Mesothelial cell of epicardium (in vitro differentiated cells): ENCODE results near the gene TJP2. TPM values are rescaled to one million over a fixed set of nuclear protein-coding genes. Genes with fewer than 3 reads are reported as not detected.

Source experiments
- DNase-seq, 2 experiments: peaks; one replicate each; pipeline ENCODE4 v3.0.0; 2021; ENCODE audit warnings: low spot score in 2 of 2; ENCODE audit not compliant: unreplicated experiment in 2 of 2
- H3K27ac Mint-ChIP-seq: 2 replicates; pipeline ENCODE4 v1.8.0; 2021; ENCODE audit warnings: mixed read lengths
- H3K27me3 Mint-ChIP-seq: 2 replicates; pipeline ENCODE4 v1.8.0; 2021; ENCODE audit warnings: low read depth, mixed read lengths
- H3K36me3 Mint-ChIP-seq: 2 replicates; pipeline ENCODE4 v1.8.0; 2021; ENCODE audit warnings: mixed read lengths
- H3K4me1 Mint-ChIP-seq: 2 replicates; pipeline ENCODE4 v1.8.0; 2021; ENCODE audit warnings: mixed read lengths
- H3K4me3 Mint-ChIP-seq: 2 replicates; pipeline ENCODE4 v1.8.0; 2021; ENCODE audit warnings: mild to moderate bottlenecking, moderate library complexity, mixed read lengths
- H3K9me3 Mint-ChIP-seq: 2 replicates; pipeline ENCODE4 v1.8.0; 2021; ENCODE audit warnings: mixed read lengths
- CTCF ChIP-seq: fragments of 200-600 bp; sonication (generic); IDR thresholded peaks from one replicate; pipeline ENCODE4 v1.5.0; 2021; ENCODE audit warnings: antibody characterized with exemption; ENCODE audit not compliant: unreplicated experiment
- total RNA-seq: library from RNA; stranded (reverse); gene quantifications from 3 replicates; pipeline ENCODE4 v1.2.1, GENCODE V29; 2021

Gene TJP2
- total RNA-seq, 1 donor from 2014 or later: 58.0 TPM

GRCh38 chr9:69198521-69199220 lies 24.6 kb downstream of the TJP2 start:
- DNase-seq: no peak
- Mint-ChIP-seq H3K4me1 (peaks cover 3% of the 10 kb centered on the region), H3K27me3 (no peaks in the 10 kb centered on the region), H3K4me3 (no peak overlapping the region), H3K9me3 (no peaks in the 10 kb centered on the region), H3K27ac (peak overlapping the region; percentile 67), H3K36me3 (no peaks in the 10 kb centered on the region)
- no peak for TF ChIP-seq CTCF

- no peaks in the 10 kb centered on the region for H3K9me3 Mint-ChIP-seq
- H3K36me3 Mint-ChIP-seq: no peaks in the 10 kb centered on the region
- peaks cover 12% of the 10 kb centered on the region for H3K4me1 Mint-ChIP-seq
- no peaks in the 10 kb centered on the region for H3K27me3 Mint-ChIP-seq
- H3K27ac Mint-ChIP-seq: no peak overlapping the region
- TF ChIP-seq CTCF: no peak
- DNase-seq: no peak
- H3K4me3 Mint-ChIP-seq: no peak overlapping the region
These were observed 25.8 kb downstream of the TJP2 start for GRCh38 chr9:69199769-69200470.

GRCh38 chr9:69202556-69202955 lies 28.5 kb downstream of the TJP2 start:
- no peak overlapping the region for H3K27ac Mint-ChIP-seq
- H3K9me3 Mint-ChIP-seq: no peaks in the 10 kb centered on the region
- H3K4me3 Mint-ChIP-seq: no peak overlapping the region
- H3K27me3 Mint-ChIP-seq: no peaks in the 10 kb centered on the region
- peaks cover 29% of the 10 kb centered on the region for H3K4me1 Mint-ChIP-seq
- DNase-seq: no peak
- no peaks in the 10 kb centered on the region for H3K36me3 Mint-ChIP-seq
- no peak for TF ChIP-seq CTCF

- no peak for TF ChIP-seq CTCF
- H3K27me3 Mint-ChIP-seq: no peaks in the 10 kb centered on the region
These were observed 30.2 kb downstream of the TJP2 start for GRCh38 chr9:69204326-69204725.

GRCh38 chr9:69204849-69205248 lies 30.8 kb downstream of the TJP2 start:
- H3K4me3 Mint-ChIP-seq: no peak overlapping the region

More at GRCh38 chr9:69204326-69204725, 30.2 kb downstream of the TJP2 start:
- Mint-ChIP-seq H3K27ac (peak overlapping the region; percentile 67), H3K4me1 (peaks cover 28% of the 10 kb centered on the region), H3K9me3 (no peaks in the 10 kb centered on the region), H3K4me3 (no peak overlapping the region), H3K36me3 (no peaks in the 10 kb centered on the region)
- DNase-seq: no peak

More at GRCh38 chr9:69204849-69205248, 30.8 kb downstream of the TJP2 start:
- DNase-seq: no peak
- H3K36me3 Mint-ChIP-seq: no peaks in the 10 kb centered on the region
- H3K27me3 Mint-ChIP-seq: no peaks in the 10 kb centered on the region
- peak overlapping the region; percentile 67 for H3K27ac Mint-ChIP-seq
- H3K4me1 Mint-ChIP-seq: peaks cover 28% of the 10 kb centered on the region
- TF ChIP-seq CTCF: no peak
- H3K9me3 Mint-ChIP-seq: no peaks in the 10 kb centered on the region
